HL-60 (cell line): ENCODE data around the gene LAP3.

Source experiments
- DNase-seq, 2 experiments: peaks; one replicate each; pipeline ENCODE4 v3.0.0-alpha.2; 2010 to 2020; ENCODE audit warnings: low read depth in 1 of 2, low spot score in 1 of 2
- H3K27ac ChIP-seq: fragments of 250-450 bp; sonication (Bioruptor Pico); replicated peaks from 2 replicates; pipeline ENCODE4 v1.5.1; 2020; ENCODE audit warnings: mild to moderate bottlenecking, moderate library complexity
- H3K27me3 ChIP-seq: fragments of 250-450 bp; sonication (Bioruptor Pico); 2 replicates; pipeline ENCODE4 v1.5.1; 2021; ENCODE audit warnings: mild to moderate bottlenecking, moderate library complexity; ENCODE audit not compliant: insufficient read depth, poor library complexity, severe bottlenecking
- H3K4me3 ChIP-seq: replicated peaks from 2 replicates; pipeline ENCODE4 v1.5.1; 2011; ENCODE audit warnings: mild to moderate bottlenecking, control low read depth, low read length; ENCODE audit not compliant: insufficient read depth
- GABPA ChIP-seq: IDR thresholded peaks from 2 replicates; pipeline ENCODE4 v1.6.1; 2012; ENCODE audit warnings: low read depth
- POLR2AphosphoS5 ChIP-seq: IDR thresholded peaks from 2 replicates; pipeline ENCODE4 v1.6.1; 2012; ENCODE audit warnings: low read depth
- SPI1 ChIP-seq: IDR thresholded peaks from 2 replicates; pipeline ENCODE4 v1.6.1; 2012; ENCODE audit warnings: low read depth, mild to moderate bottlenecking, borderline replicate concordance
- TF ChIP-seq, protein P1 (sequence below): IDR thresholded peaks from one replicate; pipeline ENCODE4 v1.5.1; 2011; ENCODE audit warnings: low read length, control low read depth, inconsistent platforms; ENCODE audit not compliant: insufficient read depth
- TF ChIP-seq, protein P2 (sequence below): IDR thresholded peaks from 2 replicates; pipeline ENCODE4 v1.6.1; 2012; ENCODE audit warnings: low read depth; ENCODE audit not compliant: insufficient replicate concordance

Gene LAP3

DNA sequence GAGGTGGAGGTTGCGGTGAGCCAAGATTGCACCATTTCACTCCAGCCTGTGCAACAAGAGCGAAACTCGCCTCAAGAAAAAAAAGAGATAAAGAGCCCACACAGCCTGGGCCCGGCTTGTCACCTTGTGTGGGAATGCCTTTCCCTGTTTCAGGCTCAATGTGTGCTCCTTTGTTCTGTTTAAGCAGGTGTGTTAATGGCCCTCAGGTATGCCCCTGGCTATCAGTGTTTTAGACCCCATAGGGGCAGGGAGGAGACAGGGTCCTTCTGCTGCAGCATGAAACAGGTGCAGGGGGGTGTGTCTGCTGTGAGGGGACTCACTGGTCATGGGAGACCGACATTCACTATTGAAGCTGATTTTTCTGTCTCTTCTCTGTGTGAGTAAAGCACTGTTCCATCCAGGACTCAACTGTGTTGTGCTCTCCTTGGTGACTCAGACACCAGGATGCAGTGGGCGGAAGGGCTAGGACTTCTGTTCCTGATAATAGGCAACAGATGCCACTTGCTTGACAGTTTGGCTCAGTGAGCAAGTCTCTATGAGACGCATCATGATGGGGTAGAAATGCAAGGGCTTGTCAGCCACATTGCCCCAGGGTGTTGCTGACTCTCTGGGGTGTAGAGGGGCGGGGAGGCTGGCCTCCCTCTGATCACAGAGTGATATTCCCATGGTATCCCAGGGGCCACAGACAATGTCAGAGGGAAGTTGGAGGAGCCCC is 15.6 kb upstream of the LAP3 start:
- TF ChIP-seq, protein P1, sequence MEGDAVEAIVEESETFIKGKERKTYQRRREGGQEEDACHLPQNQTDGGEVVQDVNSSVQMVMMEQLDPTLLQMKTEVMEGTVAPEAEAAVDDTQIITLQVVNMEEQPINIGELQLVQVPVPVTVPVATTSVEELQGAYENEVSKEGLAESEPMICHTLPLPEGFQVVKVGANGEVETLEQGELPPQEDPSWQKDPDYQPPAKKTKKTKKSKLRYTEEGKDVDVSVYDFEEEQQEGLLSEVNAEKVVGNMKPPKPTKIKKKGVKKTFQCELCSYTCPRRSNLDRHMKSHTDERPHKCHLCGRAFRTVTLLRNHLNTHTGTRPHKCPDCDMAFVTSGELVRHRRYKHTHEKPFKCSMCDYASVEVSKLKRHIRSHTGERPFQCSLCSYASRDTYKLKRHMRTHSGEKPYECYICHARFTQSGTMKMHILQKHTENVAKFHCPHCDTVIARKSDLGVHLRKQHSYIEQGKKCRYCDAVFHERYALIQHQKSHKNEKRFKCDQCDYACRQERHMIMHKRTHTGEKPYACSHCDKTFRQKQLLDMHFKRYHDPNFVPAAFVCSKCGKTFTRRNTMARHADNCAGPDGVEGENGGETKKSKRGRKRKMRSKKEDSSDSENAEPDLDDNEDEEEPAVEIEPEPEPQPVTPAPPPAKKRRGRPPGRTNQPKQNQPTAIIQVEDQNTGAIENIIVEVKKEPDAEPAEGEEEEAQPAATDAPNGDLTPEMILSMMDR, result no peak
- TF ChIP-seq SPI1, result no peak
- TF ChIP-seq GABPA, result no peak
- TF ChIP-seq, protein P2, sequence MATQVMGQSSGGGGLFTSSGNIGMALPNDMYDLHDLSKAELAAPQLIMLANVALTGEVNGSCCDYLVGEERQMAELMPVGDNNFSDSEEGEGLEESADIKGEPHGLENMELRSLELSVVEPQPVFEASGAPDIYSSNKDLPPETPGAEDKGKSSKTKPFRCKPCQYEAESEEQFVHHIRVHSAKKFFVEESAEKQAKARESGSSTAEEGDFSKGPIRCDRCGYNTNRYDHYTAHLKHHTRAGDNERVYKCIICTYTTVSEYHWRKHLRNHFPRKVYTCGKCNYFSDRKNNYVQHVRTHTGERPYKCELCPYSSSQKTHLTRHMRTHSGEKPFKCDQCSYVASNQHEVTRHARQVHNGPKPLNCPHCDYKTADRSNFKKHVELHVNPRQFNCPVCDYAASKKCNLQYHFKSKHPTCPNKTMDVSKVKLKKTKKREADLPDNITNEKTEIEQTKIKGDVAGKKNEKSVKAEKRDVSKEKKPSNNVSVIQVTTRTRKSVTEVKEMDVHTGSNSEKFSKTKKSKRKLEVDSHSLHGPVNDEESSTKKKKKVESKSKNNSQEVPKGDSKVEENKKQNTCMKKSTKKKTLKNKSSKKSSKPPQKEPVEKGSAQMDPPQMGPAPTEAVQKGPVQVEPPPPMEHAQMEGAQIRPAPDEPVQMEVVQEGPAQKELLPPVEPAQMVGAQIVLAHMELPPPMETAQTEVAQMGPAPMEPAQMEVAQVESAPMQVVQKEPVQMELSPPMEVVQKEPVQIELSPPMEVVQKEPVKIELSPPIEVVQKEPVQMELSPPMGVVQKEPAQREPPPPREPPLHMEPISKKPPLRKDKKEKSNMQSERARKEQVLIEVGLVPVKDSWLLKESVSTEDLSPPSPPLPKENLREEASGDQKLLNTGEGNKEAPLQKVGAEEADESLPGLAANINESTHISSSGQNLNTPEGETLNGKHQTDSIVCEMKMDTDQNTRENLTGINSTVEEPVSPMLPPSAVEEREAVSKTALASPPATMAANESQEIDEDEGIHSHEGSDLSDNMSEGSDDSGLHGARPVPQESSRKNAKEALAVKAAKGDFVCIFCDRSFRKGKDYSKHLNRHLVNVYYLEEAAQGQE, result no peak
- TF ChIP-seq POLR2AphosphoS5, result no peak
- Histone ChIP-seq H3K27ac (no peak overlapping the region), H3K4me3 (no peak overlapping the region), H3K27me3 (no peaks in the 10 kb centered on the region)
- DNase-seq, result no peak

DNA sequence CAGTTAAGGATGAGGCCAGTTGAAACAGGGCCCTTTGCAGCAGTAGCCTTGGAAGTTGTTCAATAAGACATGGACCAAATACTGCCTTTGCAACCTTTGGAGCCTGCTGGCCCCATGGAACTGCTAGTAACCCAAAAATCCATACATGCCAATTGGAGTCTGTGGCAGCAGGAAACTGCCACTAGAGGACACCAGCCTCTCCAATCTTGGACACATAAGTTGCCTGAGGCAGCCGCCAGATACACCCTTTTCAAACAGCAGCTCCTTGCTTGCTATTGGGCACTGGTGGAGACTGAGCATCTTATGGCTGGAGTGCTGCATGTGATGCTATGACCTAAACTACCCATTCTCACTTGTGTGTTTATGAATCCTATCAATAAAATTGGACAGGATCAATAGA is 14.8 kb upstream of the LAP3 start:
- no peak overlapping the region for H3K4me3 ChIP-seq
- no peak for DNase-seq
- no peak overlapping the region for H3K27ac ChIP-seq
- no peaks in the 10 kb centered on the region for H3K27me3 ChIP-seq
- TF ChIP-seq, protein P2, result no peak
- TF ChIP-seq SPI1 (no peak), POLR2AphosphoS5 (no peak), GABPA (no peak)
- TF ChIP-seq, protein P1, result no peak

DNA sequence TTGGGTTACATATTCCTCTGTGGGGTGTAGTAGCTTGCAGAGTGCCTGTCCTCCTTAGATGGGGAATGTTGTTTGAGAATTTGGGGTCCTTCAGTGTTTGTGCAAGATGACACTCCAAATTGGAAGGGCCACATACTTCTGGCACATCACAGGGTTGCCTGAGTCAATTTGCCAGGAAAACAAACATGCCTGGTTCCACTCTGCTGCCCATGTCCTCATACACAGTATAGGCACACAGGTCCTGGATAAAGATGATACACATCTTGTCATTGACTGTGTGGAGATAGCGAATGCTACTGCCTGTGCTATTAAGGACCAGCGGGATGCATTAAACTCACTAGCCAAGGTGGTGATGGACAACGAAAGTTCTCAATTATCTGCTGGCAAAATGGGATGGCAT is 11.2 kb upstream of the LAP3 start:
- DNase-seq, result no peak
- TF ChIP-seq POLR2AphosphoS5 (no peak), SPI1 (no peak), GABPA (no peak)
- TF ChIP-seq, protein P1, result no peak
- TF ChIP-seq, protein P2, result no peak
- H3K27me3 ChIP-seq, result no peaks in the 10 kb centered on the region

More for the DNA sequence above, 11.2 kb upstream of the LAP3 start:
- Histone ChIP-seq H3K27ac (no peak overlapping the region), H3K4me3 (no peak overlapping the region)
